ENCODE data around the gene GPD1L.

GRCh38 chr3:32132121-32132520 is 25.7 kb downstream of the GPD1L start:
- TF ChIP-seq POLR2AphosphoS5 (IDR thresholded peaks at IDR 0.05; ENCODE audit: low read depth, low read length) = no peak
- no peak for TF ChIP-seq POLR2A (IDR thresholded peaks at IDR 0.05; ENCODE audit: low read depth, low read length)
- no peak for TF ChIP-seq TAF1 (IDR thresholded peaks at IDR 0.05; ENCODE audit: borderline replicate concordance, low read depth, low read length)

Measured in GM12892 (cell line).